HFFc6 (cell line): ENCODE measurements around the gene C1orf94. TPM values are rescaled to one million over a fixed set of nuclear protein-coding genes. Genes with fewer than 3 reads are reported as not detected.

ENCODE experiments used
- DNase-seq: peaks from one replicate; pipeline ENCODE4 v3.0.0-alpha.2; 2018
- H3K27ac Mint-ChIP-seq: 2 replicates; pipeline ENCODE4 v1.8.0; 2020; ENCODE audit warnings: mild to moderate bottlenecking, mixed read lengths
- H3K27me3 Mint-ChIP-seq: 2 replicates; pipeline ENCODE4 v1.8.0; 2021; ENCODE audit warnings: mild to moderate bottlenecking, moderate library complexity, mixed read lengths; ENCODE audit not compliant: insufficient read depth
- H3K36me3 Mint-ChIP-seq: 2 replicates; pipeline ENCODE4 v1.8.0; 2021; ENCODE audit warnings: low read depth, mixed read lengths
- H3K4me1 Mint-ChIP-seq: 2 replicates; pipeline ENCODE4 v1.8.0; 2020; ENCODE audit warnings: low read depth, mixed read lengths
- H3K4me3 Mint-ChIP-seq: 2 replicates; pipeline ENCODE4 v1.8.0; 2020; ENCODE audit warnings: mild to moderate bottlenecking, moderate library complexity, mixed read lengths
- H3K9me3 Mint-ChIP-seq: 2 replicates; pipeline ENCODE4 v1.8.0; 2020; ENCODE audit warnings: mild to moderate bottlenecking, mixed read lengths
- total RNA-seq, 6 experiments: library from RNA; stranded (reverse); fragmentation: NEBNext Ultra II Directional; extraction: Animal tissue kit (Norgen Biotek cat#: 25700); gene quantifications; 2 replicates in 1 of 6; 3 replicates in 5 of 6; pipeline ENCODE4 v1.2.3, GENCODE V29; 2021
- TF ChIP-seq, protein P1 (sequence below): fragments of 200-600 bp; sonication (generic); IDR thresholded peaks from 2 replicates; pipeline ENCODE4 v1.5.0; 2021; ENCODE audit warnings: antibody characterized with exemption, mild to moderate bottlenecking

C1orf94 gene
- total RNA-seq, 6 experiments from 2014 or later, result not detected

DNA sequence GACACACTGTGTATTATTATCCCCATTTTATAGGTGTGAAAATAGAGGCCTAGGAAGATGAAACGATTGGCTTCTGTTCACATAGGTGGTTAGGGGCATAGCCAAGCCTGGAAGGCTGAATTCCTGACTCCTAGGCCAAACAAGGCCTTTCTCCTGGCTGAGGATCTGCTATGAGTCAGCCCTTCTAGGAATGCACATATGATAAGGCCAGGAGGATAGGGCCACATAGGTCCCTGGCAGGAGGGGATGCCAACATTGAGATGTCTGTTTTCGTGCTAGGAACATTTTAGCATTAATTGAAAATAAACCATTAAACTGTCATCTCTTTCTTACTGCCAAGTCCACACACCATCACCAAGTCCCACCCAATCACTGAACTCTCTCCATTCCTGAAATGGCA, 20.8 kb upstream of the C1orf94 start:
- Mint-ChIP-seq H3K27ac (no peak overlapping the region), H3K9me3 (no peaks in the 10 kb centered on the region; the same call in 1 of the 2 replicates), H3K36me3 (no peaks in the 10 kb centered on the region), H3K27me3 (peaks cover 1% of the 10 kb centered on the region; the same call in 1 of the 2 replicates), H3K4me1 (no peaks in the 10 kb centered on the region), H3K4me3 (no peak overlapping the region)
- DNase-seq, result no peak
- TF ChIP-seq, protein P1, sequence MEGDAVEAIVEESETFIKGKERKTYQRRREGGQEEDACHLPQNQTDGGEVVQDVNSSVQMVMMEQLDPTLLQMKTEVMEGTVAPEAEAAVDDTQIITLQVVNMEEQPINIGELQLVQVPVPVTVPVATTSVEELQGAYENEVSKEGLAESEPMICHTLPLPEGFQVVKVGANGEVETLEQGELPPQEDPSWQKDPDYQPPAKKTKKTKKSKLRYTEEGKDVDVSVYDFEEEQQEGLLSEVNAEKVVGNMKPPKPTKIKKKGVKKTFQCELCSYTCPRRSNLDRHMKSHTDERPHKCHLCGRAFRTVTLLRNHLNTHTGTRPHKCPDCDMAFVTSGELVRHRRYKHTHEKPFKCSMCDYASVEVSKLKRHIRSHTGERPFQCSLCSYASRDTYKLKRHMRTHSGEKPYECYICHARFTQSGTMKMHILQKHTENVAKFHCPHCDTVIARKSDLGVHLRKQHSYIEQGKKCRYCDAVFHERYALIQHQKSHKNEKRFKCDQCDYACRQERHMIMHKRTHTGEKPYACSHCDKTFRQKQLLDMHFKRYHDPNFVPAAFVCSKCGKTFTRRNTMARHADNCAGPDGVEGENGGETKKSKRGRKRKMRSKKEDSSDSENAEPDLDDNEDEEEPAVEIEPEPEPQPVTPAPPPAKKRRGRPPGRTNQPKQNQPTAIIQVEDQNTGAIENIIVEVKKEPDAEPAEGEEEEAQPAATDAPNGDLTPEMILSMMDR, result no peak

DNA sequence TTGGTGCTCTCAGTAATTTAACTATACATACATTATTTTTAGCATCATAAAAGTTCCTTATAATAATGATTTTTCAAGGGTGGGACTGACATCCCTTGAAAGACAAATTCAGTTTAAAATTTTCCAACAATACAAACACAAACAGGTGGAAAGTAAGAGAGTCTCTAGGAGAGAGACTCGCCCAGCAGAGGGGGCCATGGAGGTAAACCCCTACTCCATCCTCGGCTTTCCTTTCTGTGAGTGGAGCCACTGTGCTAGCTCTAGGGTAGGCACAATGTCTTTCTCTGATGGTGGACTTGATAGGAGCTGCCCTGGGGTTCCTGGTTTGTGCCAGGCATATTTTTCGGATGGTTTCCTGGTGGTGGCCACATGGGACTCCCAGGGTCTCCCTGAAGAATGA, 20.0 kb upstream of the C1orf94 start:
- Mint-ChIP-seq H3K36me3 (no peaks in the 10 kb centered on the region), H3K4me3 (no peak overlapping the region), H3K27me3 (peaks cover 1% of the 10 kb centered on the region; the same call in 1 of the 2 replicates), H3K27ac (no peak overlapping the region), H3K4me1 (no peaks in the 10 kb centered on the region), H3K9me3 (no peaks in the 10 kb centered on the region; the same call in 1 of the 2 replicates)
- TF ChIP-seq, protein P1, result no peak
- no peak for DNase-seq

DNA sequence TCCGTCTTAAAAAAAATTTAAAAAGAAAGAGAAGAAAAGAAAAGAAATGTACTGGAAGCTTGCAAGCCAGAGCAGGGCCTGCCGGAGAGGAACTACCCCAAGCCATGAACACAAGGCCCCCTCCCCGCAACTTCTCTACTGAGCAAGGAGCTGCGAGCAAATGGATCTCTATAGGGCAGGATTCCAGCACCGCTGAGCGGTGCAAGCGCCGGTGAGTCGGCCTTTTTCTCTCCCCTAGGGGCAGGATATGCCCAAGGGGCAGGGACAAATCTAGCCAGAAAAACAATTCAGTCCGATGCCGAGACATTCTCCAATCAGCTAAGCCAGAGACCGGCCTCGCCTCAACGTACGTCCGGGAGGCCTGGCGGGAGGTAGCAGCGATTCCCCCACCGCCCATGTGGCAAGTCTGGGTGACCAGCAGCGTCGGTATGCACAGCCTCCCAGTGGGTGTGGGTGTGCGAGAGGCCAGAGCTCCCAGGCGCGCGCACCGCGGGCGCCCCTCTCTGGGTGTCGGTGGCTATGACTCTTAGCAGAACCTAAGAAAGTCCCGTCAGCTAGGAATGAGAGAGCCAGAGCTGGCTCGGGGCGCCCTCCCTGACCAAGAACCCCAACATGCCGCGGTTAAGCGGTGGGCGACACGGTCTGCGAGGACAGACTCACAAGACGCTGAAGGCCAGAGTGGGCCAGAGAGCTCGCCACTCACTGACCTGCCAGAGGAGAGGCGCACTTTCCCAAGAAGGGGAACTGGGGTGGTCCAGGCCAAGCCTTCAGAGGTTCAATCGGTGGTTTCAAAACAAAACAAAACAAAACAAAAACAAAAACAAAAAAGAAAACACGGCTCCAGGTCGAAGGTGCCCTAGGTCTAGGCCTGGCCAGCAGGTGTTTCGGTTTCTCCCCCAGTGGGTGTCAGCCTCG, 13.6 kb upstream of the C1orf94 start:
- TF ChIP-seq, protein P1, result peak; percentile 80
- H3K4me3 Mint-ChIP-seq, result peak overlapping the region; percentile 92
- no peaks in the 10 kb centered on the region for H3K36me3 Mint-ChIP-seq
- H3K9me3 Mint-ChIP-seq, result no peaks in the 10 kb centered on the region
- H3K27ac Mint-ChIP-seq, result peak overlapping the region; percentile 69; the same call in 1 of the 2 replicates
- DNase-seq, result peak; percentile 95
- H3K4me1 Mint-ChIP-seq, result peaks cover 12% of the 10 kb centered on the region
- peaks cover 11% of the 10 kb centered on the region for H3K27me3 Mint-ChIP-seq

DNA sequence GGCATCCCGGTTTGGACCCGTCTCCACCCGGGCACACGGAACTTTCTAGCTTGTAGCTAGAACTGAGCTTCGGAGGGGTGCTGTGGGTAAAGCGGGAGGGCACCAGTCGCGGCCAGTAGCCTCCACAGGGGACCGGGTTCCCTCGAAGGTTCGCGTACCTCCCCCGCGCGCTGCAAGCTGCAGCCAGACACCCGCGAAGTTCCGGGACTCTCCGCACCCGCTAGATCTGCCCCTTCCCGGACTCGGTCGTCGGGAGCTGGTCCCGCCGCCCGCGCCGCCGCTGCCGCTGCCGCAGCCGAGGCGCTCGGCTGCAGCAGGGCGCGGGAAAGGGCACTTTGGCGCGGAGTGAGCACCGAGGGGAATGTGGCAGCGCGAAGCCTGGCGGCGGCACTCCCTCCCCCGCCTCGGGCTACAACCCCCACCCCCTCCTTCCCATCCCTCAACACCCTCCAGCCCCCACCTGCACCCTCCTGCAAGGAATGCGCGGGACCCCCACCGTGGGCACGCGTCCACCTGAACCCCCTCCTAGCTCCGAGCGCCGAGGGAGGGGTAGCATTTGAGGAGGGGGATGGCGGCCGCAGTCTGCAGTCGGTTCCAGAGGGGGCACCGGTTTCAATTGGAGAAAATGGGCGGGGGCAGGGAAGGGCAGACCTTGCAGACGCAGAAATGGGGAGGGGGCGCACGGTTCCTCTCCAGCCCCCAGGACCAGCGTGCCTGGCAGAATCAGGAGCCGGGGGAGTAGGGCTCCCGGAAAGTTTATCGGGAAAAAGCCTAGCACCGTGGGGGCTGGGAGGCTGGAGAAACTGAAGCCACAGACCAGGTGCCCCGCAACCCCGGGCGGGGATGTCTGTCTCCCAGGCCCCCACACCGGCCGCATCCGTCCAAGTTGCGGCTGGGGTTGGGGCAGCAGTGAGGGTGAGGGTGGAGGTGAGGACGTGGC, 12.6 kb upstream of the C1orf94 start:
- H3K4me3 Mint-ChIP-seq, result peak overlapping the region; percentile 92
- TF ChIP-seq, protein P1, result no peak
- no peak for DNase-seq
- no peaks in the 10 kb centered on the region for H3K9me3 Mint-ChIP-seq
- no peak overlapping the region for H3K27ac Mint-ChIP-seq
- H3K27me3 Mint-ChIP-seq, result peaks cover 11% of the 10 kb centered on the region
- peaks cover 12% of the 10 kb centered on the region for H3K4me1 Mint-ChIP-seq
- no peaks in the 10 kb centered on the region for H3K36me3 Mint-ChIP-seq

DNA sequence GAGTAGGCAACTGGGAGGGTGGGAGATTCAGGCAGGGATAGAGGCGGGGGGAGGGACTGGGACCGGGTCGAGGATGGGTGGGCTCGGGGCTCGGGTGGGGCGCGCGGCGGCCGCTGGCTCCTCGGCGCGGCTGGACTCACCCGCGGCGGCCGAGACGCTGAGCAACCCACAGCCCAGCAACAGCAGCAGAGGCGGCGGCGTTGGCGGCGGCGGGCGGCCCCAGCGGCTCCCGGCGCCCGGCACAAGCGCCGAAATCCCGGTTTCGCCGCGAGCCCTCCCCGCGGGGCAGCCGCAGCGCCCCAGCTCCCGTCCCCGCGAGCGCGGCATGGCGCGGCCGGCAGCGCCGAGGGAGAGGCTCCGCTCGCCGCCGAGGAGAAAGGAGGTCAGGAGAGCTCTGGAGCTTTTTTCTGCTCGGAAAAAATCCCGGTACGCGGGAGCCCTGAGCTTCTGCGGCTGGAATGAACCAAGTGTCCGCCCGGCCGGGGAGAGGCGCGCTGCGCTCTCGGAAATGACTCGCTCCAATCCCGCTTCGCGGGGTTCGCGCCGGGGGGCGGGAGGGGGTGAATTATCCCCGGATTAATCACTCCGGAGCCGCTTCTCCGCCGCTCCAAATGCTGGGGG, 11.8 kb upstream of the C1orf94 start, which contains the start of gene CSMD2:
TSS of gene CSMD2 (minus strand) at position 460 of the 621 bp plus-strand sequence. CDS start at position 327, 133 bp downstream.
- Mint-ChIP-seq H3K9me3 (no peaks in the 10 kb centered on the region), H3K4me3 (peak within 1 kb of the TSS; percentile 78), H3K4me1 (peaks cover 12% of the 10 kb centered on the region), H3K27me3 (peaks cover 10% of the 10 kb centered on the region), H3K36me3 (no peaks in the 10 kb centered on the region), H3K27ac (no peak within 1 kb of the TSS)
- DNase-seq, result peak; percentile 49
- TF ChIP-seq, protein P1, result no peak
